ENCODE results near the gene PPFIBP1.

The PPFIBP1 gene

GRCh38 chr12:27549236-27549800, 25.3 kb downstream of the PPFIBP1 start:
- Histone ChIP-seq H3K36me3 (ENCODE audit: control insufficient read depth, insufficient read depth, low read length) (no peaks in the 10 kb centered on the region), H3K9ac (no peak overlapping the region), H3K27me3 (ENCODE audit: control insufficient read depth, insufficient read depth, low read length) (no peaks in the 10 kb centered on the region), H3K4me1 (peaks cover 12% of the 10 kb centered on the region), H3K4me3 (ENCODE audit: low read depth, low read length) (no peak overlapping the region), H3K27ac (peak overlapping the region; percentile 7), H2AFZ (peak overlapping the region; percentile 25), H3K4me2 (ENCODE audit: low read length) (no peak overlapping the region), H3K9me3 (ENCODE audit: control insufficient read depth, low read length) (no peaks in the 10 kb centered on the region), H3K79me2 (peaks cover 14% of the 10 kb centered on the region)
- TF ChIP-seq CTCF (IDR thresholded peaks at IDR 0.05): no peak

- Histone ChIP-seq H3K9me3 (ENCODE audit: control insufficient read depth, low read length) (no peaks in the 10 kb centered on the region), H3K4me3 (ENCODE audit: low read depth, low read length) (no peak overlapping the region), H2AFZ (peak overlapping the region; percentile 25), H3K4me2 (ENCODE audit: low read length) (no peak overlapping the region), H3K27me3 (ENCODE audit: control insufficient read depth, insufficient read depth, low read length) (no peaks in the 10 kb centered on the region), H3K79me2 (peaks cover 14% of the 10 kb centered on the region), H3K27ac (peak overlapping the region; percentile 7), H3K9ac (no peak overlapping the region), H3K36me3 (ENCODE audit: control insufficient read depth, insufficient read depth, low read length) (no peaks in the 10 kb centered on the region), H3K4me1 (peaks cover 12% of the 10 kb centered on the region)
- TF ChIP-seq CTCF (IDR thresholded peaks at IDR 0.05): no peak
Measured at GRCh38 chr12:27549801-27550652, 26.0 kb downstream of the PPFIBP1 start.

- H3K9me3 ChIP-seq (ENCODE audit: control insufficient read depth, low read length): no peaks in the 10 kb centered on the region
- H3K36me3 ChIP-seq (ENCODE audit: control insufficient read depth, insufficient read depth, low read length): no peaks in the 10 kb centered on the region
- no peak overlapping the region for H3K27ac ChIP-seq
- H3K9ac ChIP-seq: no peak overlapping the region
- H3K4me3 ChIP-seq (ENCODE audit: low read depth, low read length): no peak overlapping the region
- H3K27me3 ChIP-seq (ENCODE audit: control insufficient read depth, insufficient read depth, low read length): no peaks in the 10 kb centered on the region
- H2AFZ ChIP-seq: no peak overlapping the region
- no peak for TF ChIP-seq CTCF (IDR thresholded peaks at IDR 0.05)
- H3K4me2 ChIP-seq (ENCODE audit: low read length): no peak overlapping the region
- H3K79me2 ChIP-seq: peaks cover 14% of the 10 kb centered on the region
- H3K4me1 ChIP-seq: peaks cover 12% of the 10 kb centered on the region
Measured at GRCh38 chr12:27550653-27550975, 26.6 kb downstream of the PPFIBP1 start.

GRCh38 chr12:27551172-27551840, 27.3 kb downstream of the PPFIBP1 start:
- H3K27me3 ChIP-seq (ENCODE audit: control insufficient read depth, insufficient read depth, low read length): no peaks in the 10 kb centered on the region
- H3K9me3 ChIP-seq (ENCODE audit: control insufficient read depth, low read length): no peaks in the 10 kb centered on the region
- no peak overlapping the region for H3K4me2 ChIP-seq (ENCODE audit: low read length)
- no peak for TF ChIP-seq CTCF (IDR thresholded peaks at IDR 0.05)
- no peak overlapping the region for H3K27ac ChIP-seq
- no peak overlapping the region for H3K4me3 ChIP-seq (ENCODE audit: low read depth, low read length)
- no peaks in the 10 kb centered on the region for H3K36me3 ChIP-seq (ENCODE audit: control insufficient read depth, insufficient read depth, low read length)
- H3K79me2 ChIP-seq: peaks cover 10% of the 10 kb centered on the region
- H3K4me1 ChIP-seq: peaks cover 12% of the 10 kb centered on the region
- no peak overlapping the region for H2AFZ ChIP-seq
- no peak overlapping the region for H3K9ac ChIP-seq
